T-helper 2 cell (primary cell): Measurements from ENCODE around the gene USH1C.
A peak's percentile ranks its signal among the peaks of the same experiment; 100 is the strongest.

Experiments
- DNase-seq, 5 experiments: peaks; one replicate each; pipeline versions ENCODE4 v3.0.0 to v3.0.0-alpha.2; 2012 to 2022

Gene USH1C

DNA sequence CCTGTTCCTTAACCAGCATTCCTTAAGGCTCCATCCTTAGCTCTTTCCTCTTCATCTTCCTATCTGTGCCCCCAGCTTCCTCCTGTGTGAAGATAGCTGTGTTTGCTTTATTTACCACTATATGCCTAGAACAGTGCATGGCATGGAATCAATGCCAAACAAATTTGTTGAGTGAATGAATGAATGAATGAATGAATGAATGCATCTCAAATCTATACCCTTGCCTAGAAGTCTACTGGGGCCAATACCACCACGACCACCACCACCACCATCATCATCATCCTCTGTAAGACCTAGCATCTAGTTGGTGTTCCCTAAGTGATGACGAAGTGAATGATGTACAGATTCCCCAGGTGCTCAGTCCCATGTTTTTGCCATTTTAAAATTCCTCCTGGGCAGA is 2.0 kb upstream of the USH1C start:
- no peak for DNase-seq

DNA sequence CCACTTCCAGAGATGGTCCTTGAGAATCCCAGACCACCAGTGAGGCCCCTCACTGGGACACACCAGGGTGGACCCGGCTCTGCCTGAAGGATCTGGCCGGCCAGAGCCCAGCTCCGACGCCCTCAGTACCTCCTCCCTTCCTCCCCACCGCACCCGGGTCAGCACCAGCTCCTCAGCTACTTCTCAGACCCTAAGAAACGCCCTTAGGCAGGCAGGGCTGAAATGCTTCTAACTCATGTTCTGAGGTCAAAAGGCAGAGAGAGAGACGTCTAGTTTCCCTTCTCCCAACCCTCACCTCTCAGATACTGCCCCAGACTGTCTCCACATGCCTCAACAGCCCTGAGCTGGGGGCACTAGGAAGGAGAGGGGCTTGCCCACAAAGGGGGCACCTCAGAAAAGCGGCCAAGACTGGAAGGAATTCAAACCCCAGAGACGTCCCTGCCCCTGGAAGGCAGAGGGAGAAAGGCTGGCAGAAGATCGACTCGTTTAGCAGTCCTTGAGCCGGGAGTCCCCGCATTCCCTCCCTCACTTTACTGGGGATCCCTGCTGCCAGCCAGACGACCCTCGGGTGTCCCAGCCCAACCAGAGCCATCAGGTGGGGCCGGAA is 539 bp downstream of the USH1C start:
- no peak for DNase-seq

DNA sequence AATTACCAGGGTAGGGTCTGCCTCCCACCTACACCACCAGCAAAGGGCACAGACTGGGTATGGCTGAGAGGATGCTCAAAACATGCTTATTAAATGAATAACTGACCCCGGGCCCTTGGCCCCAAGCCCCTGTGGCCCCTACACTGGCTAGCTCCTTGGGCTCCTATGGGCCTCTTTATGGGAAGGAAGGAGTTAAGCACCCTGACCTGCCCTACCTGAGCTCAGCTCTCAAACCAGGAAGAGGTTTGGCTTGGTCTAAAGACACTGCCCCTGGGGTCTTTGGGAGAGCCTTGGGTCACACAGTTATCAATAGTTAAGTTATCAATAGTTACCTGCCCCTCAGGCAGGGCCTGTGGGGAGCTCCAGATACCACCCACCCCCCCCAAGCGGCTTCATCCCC is 1.2 kb downstream of the USH1C start:
- no peak for DNase-seq

DNA sequence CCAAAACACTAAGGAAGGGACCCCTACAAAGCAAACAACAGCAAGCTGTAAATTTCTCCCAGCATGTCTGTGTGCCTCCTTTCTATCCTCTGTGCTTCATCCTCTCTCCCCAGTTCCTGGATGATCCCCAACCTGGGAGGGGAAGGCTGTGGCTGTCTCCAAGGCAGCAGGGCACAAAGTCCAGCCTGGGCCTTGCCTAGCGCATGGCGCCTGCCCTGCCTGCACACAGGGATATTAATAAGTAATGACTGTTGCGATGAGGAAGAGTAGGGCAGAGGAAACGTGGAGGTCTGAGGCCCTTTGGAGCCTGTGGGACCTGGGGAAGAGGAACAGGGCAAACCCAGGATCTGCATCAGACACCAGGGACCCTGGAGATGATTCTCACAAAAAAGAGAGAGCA is 2.0 kb downstream of the USH1C start:
- DNase-seq = no peak

DNA sequence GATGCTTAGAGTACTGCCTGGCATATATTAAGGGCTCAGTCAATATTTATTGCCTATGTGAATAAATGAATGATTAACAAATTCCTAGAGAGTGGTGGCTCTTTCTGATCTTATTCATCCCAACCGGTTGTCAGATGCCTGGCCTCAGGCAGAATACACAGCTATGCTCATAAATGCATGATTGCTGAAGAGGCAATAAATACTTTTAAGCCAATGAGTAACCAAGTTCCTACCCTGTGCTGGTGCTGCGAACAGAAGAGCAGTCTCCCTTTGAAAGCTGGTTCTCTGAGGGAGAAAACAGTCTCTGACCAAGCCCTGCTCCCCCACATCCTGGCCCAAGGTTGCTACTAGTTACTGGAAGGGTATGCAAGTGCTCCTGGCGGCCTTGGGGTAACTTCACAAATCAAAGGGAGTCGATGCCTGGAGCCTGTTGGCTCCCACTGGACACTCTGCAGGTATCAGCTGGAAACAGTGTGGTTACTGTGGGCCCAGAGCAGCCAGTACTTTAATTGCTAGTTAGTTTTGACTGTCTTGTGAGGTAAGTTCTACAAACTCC is 2.8 kb downstream of the USH1C start:
- no peak for DNase-seq

DNA sequence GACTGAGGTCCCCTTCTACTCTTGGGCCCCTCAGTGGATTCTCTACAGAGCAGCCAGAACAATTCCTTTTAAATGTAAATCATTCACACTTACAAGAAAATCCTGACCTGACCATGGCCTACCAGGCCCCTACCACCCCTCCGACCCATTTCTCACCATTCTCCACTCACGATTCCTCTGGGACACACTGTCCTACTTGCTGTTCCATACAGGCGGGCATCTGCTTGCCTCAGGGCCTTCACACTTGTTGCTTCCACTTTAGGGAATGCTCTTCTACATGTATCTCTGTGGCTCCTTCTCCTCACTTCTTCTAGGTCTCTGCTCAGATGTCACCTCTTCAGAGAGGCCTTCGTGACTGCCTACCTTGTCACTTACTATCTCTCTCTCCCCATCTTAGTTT is 3.4 kb downstream of the USH1C start:
- no peak for DNase-seq

DNA sequence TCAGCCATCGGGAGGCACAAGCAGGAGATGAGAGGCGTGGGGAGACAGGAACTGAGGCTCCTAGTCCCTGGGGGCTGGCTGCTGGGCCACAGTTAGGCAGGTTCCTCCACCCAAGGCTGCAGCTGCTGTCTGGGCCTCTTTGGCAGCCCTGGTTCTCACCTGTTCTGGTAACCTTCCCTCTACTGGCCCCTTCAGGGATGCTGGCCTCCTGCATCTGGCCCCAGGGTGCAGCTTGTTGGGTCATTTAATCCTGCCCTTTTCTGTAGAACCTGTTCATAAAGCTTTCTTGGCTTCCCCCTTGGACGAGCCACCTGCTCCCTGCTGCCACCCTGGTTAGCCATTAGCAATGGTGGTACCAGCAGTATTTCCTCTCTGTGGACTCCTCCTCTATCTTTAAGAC is 5.5 kb downstream of the USH1C start:
- DNase-seq = no peak

DNA sequence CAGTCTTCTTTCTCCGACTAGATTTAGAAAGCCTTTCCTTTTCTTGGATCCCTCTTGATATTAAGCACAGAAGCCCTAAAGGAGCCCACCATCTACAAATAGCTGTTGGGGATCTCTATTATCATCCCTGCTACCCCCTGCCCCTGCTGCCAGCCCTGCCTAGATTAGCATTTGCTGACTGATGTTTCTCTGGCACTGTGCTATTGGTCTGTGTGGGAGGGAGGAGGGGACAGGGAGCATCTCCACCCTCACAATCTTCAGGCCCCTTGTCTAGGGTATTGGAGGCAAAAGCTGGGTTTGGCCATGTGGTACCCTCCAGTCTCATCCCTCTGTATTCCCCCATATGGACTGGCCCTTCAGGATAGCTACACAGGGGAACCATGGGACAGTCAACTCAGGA is 6.2 kb downstream of the USH1C start:
- no peak for DNase-seq

DNA sequence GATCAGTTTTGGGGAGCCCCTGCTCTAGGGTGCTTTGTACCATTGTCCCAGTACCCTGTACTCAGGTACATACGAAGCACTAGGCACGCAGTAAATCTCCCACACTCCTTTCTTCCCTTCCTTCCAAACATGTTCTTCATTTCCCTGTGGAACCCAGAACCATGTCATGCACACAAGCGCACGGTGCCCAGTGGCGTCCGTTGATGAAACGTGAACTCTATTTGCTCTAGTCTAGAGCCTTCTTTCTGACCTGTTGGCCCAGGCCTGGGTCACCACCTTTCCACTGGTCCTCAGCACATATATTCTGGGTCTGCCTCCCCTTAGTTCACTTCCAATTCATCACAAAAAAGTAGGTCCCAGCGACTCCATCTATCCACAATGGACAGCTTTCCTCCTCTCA is 7.0 kb downstream of the USH1C start:
- no peak for DNase-seq

DNA sequence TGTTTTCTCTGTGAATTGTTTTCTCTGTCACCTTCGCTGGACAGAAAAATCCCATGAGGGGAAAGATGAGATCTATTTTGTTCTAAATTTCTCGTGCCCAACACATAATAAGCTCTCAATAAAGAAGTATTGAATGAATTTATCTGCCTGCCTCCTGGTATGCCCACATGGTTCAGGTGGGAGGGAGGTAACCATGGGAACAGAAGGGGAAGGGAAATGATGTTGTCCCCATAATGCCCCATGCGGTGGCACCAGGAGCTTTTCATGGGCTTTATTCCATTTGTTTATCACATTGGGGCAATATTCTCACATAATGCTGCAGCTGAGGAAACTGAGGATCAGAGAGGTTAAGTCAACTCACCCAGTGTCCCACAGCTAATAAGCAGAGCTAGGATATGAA is 8.7 kb downstream of the USH1C start:
- DNase-seq = no peak

DNA sequence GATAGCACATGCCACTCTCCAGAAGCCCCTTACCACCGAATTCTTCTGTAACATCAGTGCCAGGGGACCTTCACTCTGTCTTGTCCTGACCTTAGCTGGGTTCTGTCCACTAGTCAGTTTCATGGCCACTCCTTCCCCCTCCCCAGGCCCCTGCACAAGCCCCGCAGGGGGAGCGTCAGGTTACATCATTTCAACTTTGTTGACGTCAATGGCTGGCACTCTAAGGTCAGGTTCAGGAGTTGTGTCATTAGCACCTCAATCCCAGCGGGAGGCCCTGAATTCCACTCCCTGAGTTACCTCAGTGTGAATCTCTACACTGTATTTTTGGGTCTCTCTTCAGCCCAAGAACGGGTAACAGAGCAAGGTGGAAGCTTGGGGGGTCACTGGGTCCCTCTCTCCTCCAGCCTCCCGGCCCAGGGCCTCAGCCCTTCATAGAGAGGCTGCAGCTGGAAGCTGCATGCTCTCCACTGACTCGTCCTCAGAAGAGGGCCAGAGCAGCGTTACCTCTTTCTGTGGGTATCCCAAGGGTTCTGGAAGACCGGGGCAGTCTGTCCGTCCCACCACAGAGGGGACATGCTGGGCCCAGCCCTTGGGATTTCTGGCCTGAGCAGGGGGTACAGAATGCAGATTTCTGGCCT is 10.3 kb downstream of the USH1C start:
- no peak for DNase-seq

DNA sequence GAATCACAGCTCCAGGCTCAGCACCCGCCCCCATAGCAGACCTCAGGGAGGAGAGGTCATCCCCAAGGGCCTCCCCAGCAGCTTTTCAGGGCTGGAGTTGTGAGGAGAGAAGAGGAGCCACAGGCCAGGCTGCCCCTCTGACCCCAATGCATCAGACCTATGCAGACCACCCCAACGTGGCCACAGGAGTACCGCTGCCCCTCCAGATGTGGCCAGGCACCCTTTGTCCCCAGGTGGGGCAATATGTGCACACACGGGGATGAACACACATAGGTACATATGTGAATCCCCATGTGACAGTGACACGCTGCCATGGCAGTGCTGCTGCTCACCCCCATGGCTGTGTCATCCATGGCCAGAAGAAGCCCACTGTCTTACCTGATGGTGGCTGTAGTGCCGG is 10.9 kb downstream of the USH1C start:
- DNase-seq = no peak

DNA sequence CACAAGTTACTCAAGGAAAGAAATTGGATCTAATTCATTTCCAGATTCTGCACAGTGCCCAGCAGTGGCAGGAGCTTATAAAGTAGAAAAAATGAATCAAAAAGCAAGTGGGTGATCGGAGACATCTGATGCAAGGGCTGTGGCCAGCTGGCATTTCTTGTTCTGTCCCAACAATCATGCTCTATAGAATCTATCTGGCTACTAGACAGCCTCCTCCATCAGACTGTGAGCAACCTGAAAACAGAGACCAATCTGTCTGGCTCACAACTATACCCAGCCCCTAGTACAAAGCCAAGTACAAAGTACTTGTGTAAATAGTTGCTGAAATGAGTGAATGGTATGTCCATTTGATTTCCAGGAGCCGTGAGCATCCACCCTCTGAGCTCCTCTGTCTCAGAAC is 11.4 kb downstream of the USH1C start:
- DNase-seq = no peak

DNA sequence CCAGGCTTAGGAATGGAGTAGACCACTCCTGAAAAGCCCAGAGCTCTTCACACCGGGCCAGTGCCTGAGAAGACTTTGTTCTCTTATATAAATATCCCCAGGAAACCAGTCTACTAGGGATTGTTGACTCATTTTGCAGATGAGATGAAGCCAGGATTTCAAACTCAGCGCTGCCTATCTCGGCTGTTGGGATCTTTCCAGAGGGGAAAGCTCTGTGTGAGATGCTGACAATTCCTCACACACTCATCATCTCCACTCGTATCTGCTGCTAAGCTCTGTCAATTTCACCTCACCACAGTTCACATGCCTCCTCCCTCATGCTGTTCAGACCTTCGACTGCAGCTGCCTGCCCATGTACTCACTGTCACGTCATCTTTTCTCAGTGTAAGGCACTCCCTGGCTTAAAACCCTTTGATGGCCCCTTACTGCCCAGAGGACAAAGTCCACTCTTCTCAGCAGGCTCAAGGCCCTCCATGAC is 12.5 kb downstream of the USH1C start:
- DNase-seq = no peak

DNA sequence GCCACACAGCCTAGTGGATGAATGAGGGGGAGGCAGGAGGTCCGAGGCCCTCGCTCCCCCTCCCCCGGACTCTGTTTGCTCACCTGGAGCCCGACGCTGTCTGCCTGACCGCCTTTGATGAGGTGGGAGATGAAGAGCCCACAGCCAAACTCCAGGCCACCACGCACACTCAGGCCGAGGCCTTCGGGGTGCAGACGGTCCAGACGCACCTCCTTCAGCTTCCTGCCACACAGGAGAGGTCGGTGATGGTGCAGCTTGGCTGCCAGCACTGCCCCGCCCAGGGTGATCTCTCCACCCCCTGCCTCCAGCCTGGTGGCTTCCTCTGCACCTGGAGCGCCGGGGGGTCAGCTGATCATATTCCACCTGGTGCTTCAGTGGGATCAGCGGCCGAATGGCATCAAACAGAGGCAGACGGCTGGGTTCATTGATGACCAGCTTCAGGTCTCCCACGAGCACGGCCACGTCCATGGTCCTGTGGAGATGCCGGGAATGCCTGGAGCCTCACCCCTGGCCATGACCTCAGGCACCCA is 13.1 kb downstream of the USH1C start:
- DNase-seq = no peak

DNA sequence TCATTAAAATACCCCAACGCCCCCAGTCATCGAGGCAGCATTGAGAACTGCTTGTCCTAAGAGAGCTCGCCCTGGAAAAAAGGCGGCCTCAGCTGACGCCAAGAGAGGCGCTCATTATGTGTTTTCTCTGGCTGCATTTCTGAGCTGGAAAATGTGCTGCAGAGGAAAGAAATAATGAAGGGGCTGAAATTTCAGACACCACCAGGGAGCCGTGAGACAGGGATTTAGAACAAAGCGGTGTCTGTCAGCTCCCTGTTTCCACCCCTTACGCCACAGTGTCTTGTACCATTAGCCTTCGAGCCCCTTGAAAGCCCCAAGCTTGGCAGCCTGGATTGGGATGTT is 14.4 kb downstream of the USH1C start:
- no peak for DNase-seq

DNA sequence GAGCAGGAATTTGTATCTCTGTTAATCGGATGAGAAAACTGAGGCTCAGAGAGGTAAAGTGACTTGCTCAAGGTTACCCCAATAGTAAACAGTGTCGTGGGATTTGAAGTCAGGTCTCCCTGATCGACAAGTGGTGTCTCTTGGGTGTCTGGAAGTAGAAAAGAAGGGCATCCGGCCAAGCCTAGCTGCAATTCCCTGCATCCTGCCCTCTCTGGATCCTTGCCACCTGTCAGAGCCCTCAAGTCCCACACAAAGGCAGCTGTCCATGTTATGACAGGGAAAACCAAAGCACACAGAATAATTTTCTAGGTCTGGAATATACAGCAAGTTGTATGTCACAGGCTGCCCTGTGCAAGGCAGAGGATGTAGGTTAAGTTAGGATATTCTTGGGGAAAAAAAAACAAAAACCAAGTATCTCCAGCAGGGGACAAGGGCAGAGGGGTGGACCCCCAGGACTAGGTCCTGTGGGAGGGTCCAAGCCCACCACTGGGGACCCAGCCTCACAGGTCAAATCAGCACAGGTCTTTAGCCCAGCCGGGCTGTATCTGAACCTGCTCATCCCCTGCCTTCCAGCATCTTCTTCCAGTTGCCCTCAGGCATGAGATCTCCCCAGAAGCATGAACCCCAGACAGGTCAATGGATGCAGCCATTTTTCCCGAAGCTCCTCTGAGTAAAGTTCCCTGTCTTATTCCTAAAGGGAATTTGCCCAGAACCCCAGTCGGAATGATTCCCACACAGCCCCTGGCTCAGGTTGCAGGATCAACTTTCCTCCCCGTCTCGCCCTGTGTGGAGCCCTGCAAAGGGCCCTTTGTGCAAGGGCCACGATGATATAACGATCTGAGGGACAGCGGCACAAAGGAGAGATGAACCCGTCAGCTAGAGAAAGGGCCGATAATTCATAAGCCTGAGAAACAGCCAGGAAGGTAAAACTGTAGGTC is 15.0 kb downstream of the USH1C start:
- no peak for DNase-seq

DNA sequence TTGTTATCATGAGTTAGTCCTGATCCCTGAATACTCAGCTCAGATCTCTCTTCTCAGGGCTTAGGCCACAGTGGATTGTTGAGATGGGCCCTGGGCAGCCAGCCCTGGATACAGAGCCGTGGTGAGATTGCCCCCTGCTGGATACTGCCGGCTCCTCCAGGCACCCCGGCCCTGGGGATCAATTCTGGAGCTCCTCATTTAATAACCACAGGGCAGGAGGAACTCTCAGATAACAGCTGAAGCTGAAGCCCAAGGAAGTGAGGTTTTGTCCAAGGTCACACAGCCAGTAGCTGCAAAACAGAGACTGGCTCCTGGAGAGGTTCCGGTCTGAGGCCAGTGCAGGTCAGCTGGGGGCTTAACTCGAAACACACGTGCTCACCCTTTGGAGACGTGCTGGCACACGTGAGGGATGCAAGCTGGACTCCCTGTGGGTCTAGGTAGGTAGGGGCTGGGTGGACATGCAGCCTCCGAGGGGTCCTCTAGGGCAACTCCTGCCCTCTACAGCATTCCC is 16.0 kb downstream of the USH1C start:
- peak in 3 of 5 experiments; percentile 13 to 30 (median 18) for DNase-seq

DNA sequence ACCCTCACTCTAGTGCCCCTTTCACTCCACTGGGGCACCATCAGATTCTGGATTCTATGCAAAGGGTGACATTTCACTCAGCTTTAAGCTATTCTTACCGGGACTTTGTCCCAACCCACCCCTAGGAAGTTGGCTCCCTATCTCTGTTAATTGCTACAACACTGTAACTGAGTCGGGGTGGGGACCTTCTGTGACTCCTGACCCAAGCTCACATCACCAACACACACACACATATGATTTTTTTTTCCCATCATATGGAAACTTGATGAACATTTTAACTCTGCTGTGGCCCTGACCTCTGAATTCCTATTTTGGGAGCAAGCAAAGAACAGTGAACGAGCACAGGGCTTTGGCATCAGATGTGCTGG is 16.6 kb downstream of the USH1C start:
- no peak for DNase-seq

DNA sequence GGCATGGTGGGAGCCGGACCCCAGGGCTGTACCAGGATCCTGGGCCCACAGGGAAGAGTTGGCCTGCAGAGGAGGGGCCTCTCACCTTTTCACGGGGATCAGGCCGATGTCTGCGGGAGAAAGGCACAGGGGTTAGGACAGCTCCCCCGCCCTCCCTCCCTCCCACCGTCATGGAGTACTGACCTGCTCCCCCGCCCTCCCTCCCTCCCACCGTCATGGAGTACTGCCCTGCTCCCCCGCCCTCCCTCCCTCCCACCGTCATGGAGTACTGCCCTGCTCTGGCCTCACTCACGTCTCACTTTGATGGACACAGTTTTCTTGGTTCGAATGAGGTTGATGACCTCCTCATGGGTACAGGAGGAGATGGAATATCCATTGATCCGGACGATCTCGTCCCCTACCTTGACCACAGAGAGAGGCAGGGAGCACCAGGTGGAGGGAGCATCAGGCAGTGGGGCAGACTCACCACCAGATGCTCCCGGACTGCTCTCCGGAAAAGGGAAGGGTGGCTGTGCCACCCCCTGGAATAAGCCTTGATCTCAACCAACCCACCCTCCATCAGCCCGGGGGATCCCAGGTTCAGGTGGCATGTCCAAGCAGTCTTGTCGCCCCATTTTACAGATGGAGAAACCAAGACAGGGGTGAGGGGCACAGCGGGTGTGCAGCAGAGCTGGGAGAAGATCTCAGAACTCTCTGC is 17.1 kb downstream of the USH1C start:
- no peak for DNase-seq

DNA sequence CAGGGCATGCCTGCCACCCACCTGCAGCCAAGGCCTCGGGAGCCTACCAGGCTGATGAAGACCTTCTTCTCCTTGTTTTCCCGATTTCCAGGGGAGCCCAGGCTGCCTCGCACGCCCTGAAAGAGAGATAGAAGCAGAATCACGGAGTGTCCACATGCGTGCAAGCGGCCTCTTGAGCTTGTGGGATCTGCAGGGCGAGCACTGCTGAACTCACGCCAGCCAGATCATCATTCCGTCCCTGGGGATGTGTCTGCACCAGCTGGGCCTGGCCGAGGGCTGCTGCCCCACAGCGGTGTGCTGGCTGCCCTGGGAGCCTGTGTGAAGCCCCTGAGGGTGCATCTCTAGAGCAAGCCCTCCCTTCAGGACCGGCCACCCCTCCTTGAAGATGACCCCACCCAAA is 17.9 kb downstream of the USH1C start:
- DNase-seq = no peak

DNA sequence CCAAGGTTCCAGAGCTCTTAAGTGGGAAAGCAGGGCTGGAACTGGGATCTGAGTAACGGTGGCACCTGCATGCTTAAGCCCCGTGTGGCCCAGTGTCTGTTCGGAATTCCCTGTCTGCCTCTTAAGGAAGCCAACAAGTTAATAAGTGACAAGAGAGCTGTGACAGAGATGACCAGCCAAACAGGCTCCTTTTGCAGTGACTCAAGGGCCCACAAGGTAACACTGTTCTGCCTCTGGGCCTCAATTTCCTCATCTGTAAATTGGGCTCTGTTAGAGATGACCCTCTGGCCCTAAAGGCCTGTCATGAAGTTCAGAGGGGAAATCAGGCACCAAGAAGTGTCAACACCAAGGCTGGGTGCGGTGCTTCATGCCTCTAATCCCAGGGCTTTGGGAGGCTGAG is 18.6 kb downstream of the USH1C start:
- DNase-seq = no peak

DNA sequence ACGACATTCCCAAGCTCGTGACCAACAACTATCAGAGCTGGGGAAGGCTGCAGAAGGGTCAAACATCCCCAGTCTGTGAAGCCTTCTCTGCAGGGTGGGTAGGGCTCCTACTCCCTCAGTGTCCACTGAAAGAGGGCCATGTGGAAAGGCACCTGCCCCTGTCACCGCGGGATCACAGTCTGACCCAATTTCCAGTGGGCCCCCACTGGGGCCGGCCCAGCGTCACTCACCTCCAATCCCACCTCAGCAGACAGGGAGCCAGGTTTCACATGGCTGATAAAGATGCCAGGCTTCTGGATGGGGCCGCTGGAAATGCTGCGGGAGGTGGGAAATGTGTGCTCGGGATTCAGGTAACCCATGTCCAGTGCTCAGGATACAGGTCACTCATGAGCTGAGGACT is 20.0 kb downstream of the USH1C start:
- no peak for DNase-seq
